NOMO-1 treated with DMSO at 0.1 percent for 48 hours (cell line): ENCODE results near the gene SEPTIN5.
A peak's percentile ranks its signal among the peaks of the same experiment; 100 is the strongest.
"Not testable (repeated sequence)": the region's sequence is repeated elsewhere in the genome, so short reads cannot be mapped to it uniquely, and the experiment has no call there.

Source experiments
- DNase-seq: peaks from one replicate; lab custom pipeline; 2025; ENCODE audit not compliant: unreplicated experiment; lab: John Stamatoyannopoulos, UW

SEPTIN5 gene

DNA sequence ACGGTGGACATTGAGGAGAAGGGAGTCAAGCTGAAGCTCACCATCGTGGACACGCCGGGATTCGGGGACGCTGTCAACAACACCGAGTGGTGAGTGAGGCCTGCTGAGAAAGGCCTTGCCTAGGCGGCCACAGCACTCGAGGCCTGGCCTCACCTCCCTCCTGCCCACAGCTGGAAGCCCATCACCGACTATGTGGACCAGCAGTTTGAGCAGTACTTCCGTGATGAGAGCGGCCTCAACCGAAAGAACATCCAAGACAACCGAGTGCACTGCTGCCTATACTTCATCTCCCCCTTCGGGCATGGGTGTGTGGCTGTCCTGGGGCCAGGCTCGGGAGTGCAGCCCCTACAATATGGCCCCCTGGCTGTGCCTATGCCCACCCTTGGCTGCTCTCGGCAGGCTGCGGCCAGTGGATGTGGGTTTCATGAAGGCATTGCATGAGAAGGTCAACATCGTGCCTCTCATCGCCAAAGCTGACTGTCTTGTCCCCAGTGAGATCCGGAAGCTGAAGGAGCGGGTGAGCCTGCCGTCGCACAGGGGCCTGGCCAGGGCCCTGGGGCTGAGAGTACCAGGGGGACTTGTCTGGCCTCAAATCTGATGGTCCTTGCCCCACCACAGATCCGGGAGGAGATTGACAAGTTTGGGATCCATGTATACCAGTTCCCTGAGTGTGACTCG is 6.0 kb downstream of the SEPTIN5 start:
- no peak for DNase-seq

- no peak for DNase-seq
Observed at GRCh38 chr22:19720999-19721329, 6.7 kb downstream of the SEPTIN5 start.

GRCh38 chr22:19721330-19722177 is 7.3 kb downstream of the SEPTIN5 start:
- no peak for DNase-seq

- no peak for DNase-seq
Observed at GRCh38 chr22:19722178-19722981, 8.1 kb downstream of the SEPTIN5 start.

- no peak for DNase-seq
Observed at GRCh38 chr22:19722982-19723231, 8.6 kb downstream of the SEPTIN5 start.

GRCh38 chr22:19723232-19723982 is 9.1 kb downstream of the SEPTIN5 start, which contains the start of gene GP1BB:
Gene GP1BB (plus strand): TSS chr22:19723539. CDS start chr22:19723570, 31 bp downstream.
- DNase-seq = peak; percentile 45

GRCh38 chr22:19723983-19724827 is 9.9 kb downstream of the SEPTIN5 start:
- DNase-seq = peak; percentile 26

DNA sequence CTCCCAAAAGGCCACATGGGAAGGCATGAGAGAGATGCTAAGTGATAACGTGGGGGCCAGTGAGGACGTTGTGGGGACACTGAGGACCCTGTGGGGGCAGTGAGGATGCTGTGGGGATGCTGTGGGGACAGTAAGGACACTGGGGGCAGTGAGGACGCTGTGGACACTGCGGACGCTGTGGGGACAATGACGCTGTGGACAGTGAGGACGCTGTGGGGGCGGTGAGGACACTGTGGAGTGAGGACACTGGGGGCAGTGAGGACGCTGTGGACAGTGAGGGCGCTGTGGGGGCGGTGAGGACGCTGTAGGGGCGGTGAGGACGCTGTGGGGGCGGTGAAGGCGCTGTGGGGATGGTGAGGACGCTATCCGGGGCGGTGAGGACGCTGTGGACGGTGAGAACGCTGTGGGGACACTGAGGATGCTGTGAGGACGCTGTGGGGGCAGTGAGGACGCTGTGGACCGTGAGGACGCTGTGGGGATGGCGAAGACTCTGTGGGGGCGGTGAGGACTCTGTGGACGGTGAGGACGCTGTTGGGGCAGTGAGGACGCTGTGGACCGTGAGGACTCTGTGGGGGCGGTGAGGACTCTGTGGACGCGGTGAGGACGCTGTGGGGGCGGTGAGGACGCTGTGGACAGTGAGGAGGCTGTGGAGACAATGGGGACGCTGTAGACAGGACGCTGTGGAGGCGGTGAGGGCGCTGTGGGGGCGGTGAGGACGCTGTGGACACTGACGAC is 10.8 kb downstream of the SEPTIN5 start:
- no peak for DNase-seq

GRCh38 chr22:19726064-19726788 is 11.9 kb downstream of the SEPTIN5 start:
- DNase-seq = not testable (repeated sequence)

- no peak for DNase-seq
Observed at GRCh38 chr22:19727310-19728150, 13.2 kb downstream of the SEPTIN5 start.

DNA sequence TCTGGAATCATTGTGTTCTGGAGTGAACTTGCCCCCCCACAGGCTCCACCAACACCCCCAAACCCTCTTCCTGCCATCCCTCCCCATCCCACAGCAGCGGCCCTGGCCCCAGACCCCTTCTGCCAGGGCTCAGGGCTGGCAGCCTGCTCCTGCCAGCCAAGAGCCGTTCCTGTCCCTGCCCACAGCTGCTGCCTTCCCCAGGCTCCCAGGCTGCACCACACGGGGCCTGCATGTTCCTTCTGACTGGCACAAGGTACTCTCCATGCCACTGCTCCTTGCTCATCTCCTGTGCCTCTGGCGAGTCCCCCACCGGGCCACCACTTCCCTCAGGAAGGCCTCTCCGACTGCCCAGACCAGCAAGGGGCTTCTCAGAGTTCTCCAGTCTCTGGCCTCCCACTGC is 14.0 kb downstream of the SEPTIN5 start:
- no peak for DNase-seq

DNA sequence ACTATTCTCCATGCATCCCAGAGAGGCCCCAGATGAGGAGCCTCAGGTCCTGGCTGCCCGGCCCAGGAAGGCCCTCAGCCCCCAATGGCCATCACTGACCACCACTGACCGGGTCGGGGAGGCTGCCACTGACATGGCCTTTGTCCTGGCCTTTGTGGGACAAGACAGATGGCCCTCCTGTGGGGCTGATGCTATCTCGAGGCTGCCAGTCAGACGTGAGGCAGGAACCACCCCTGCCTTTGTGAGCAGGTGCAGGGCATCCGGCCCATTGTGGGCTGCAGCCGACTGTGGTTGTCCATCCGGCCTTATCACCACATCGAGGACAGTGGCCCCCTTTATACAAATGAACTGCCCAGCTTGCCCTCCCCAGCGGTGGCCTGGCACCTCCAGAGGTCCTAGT is 14.5 kb downstream of the SEPTIN5 start:
- no peak for DNase-seq

GRCh38 chr22:19729507-19729906 is 15.2 kb downstream of the SEPTIN5 start:
- DNase-seq = no peak

- DNase-seq = no peak
Observed at GRCh38 chr22:19730198-19730597, 15.9 kb downstream of the SEPTIN5 start.

DNA sequence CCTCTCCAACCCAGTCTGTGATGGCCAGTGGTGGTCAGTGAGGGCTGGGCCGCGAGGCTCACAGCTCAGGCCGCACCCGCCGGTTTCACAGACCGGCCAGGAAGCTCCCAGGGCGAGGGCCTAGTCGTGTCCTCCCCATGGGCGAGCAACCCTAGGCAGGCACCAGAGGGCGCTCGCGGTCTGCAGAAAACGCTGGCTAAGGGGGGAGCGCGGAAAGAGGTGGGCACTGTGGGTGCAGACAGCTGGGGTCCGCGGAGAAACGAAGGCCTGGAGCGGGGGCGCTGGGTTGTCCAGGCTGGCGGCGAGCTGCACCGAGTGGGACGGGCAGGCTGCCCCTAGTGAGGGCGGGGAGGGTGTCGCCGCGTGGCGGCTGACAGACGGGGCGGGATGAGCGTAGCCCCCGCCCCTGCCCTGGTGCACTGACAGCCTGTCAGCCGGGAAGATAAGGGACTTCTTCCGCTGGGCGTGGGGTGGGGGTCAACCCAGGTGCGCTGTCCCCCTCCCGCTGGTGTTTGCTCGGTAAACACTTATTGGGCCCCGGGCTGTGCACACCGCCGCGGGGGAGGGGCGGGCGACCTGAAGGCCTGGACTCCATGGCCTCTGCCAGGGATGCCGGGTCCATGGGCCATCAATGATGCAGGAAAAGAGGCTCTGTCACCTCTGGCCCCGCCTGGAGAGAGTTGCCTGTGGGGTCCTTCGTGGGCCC is 16.5 kb downstream of the SEPTIN5 start:
- DNase-seq = peak; percentile 70

DNA sequence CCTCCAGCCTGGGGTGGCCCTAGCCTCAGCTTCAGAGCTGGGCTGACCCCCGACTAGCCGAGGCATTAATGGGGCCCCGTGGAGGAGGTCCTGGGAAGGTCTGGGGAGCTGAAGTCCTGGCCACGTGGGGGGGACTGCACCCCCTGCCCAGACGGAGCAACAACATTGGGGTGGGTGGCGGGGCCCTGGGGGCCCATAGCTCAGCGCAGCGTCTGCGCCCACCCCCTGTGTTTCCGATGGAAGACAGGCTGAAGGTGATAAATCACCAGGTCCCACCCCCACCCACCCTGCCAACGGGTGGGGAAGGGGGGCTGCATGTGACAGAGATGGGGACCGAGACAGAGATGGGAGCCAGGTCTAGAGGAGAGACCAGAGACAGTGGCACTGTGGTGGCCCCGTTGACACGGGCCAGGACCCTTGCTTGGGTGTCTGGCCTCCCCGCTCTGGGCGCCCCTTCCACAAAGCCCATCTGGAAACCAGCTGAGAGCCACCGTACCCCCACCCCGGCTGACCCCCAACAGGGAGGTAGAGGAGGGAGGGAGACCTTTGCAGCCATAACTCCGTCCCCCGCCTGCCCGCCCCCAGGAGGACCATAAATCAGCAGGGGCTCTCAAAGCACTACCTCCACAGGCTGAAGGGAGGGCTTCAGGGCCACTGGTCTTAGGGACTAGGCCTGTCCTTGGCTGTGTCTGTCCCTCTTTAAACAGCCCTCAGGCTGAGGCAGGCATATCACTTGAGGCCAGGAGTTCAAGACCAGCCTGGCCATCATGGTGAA is 17.2 kb downstream of the SEPTIN5 start:
- no peak for DNase-seq
